ENCODE results near the gene AIG1. TPM values are rescaled to one million over a fixed set of nuclear protein-coding genes. Genes with fewer than 3 reads are reported as not detected.

AIG1 gene
- total RNA-seq, 1 donor from 2014 or later, result 31.3 TPM

GRCh38 chr6:143127941-143128680 is 67.4 kb downstream of the AIG1 start:
- Mint-ChIP-seq H3K9me3 (peaks cover 21% of the 10 kb centered on the region), H3K36me3 (peaks cover 25% of the 10 kb centered on the region), H3K27ac (no peak overlapping the region), H3K4me3 (no peak overlapping the region), H3K4me1 (no peaks in the 10 kb centered on the region), H3K27me3 (ENCODE audit: low read depth) (no peaks in the 10 kb centered on the region)
- no peak for DNase-seq (ENCODE audit: low spot score in 2 of 2, unreplicated experiment in 2 of 2)
- TF ChIP-seq, protein P1, sequence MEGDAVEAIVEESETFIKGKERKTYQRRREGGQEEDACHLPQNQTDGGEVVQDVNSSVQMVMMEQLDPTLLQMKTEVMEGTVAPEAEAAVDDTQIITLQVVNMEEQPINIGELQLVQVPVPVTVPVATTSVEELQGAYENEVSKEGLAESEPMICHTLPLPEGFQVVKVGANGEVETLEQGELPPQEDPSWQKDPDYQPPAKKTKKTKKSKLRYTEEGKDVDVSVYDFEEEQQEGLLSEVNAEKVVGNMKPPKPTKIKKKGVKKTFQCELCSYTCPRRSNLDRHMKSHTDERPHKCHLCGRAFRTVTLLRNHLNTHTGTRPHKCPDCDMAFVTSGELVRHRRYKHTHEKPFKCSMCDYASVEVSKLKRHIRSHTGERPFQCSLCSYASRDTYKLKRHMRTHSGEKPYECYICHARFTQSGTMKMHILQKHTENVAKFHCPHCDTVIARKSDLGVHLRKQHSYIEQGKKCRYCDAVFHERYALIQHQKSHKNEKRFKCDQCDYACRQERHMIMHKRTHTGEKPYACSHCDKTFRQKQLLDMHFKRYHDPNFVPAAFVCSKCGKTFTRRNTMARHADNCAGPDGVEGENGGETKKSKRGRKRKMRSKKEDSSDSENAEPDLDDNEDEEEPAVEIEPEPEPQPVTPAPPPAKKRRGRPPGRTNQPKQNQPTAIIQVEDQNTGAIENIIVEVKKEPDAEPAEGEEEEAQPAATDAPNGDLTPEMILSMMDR (IDR thresholded peaks at IDR 0.05; ENCODE audit: unreplicated experiment), result no peak

GRCh38 chr6:143128681-143129015 is 68.0 kb downstream of the AIG1 start:
- TF ChIP-seq, protein P1 (IDR thresholded peaks at IDR 0.05; ENCODE audit: unreplicated experiment), result no peak
- DNase-seq (ENCODE audit: low spot score in 2 of 2, unreplicated experiment in 2 of 2), result no peak
- Mint-ChIP-seq H3K36me3 (peaks cover 25% of the 10 kb centered on the region), H3K27me3 (ENCODE audit: low read depth) (no peaks in the 10 kb centered on the region), H3K4me3 (no peak overlapping the region), H3K9me3 (peaks cover 23% of the 10 kb centered on the region), H3K4me1 (no peaks in the 10 kb centered on the region), H3K27ac (no peak overlapping the region)

DNA sequence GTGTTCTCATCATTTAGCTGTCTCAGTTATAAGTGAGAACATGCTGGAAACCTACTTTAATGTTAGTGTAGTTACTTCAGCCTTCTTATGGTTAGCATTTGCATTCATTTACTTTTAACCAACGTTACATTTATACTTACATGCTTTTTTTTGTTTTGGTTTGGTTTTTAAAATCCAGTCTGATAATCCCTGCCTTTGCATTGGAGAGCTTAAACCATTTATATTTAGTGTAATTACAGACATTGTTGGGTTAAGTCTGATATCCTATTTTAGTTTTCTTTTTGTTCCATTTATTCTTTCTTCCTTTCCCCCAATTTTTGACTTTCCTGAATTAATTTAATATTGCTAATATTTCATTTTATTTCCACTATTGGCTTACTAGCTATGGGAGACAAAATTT is 70.2 kb downstream of the AIG1 start:
- no peak overlapping the region for H3K27ac Mint-ChIP-seq
- H3K4me1 Mint-ChIP-seq, result no peaks in the 10 kb centered on the region
- TF ChIP-seq, protein P1 (IDR thresholded peaks at IDR 0.05; ENCODE audit: unreplicated experiment), result no peak
- H3K27me3 Mint-ChIP-seq (ENCODE audit: low read depth), result no peaks in the 10 kb centered on the region
- H3K4me3 Mint-ChIP-seq, result no peak overlapping the region
- no peak for DNase-seq (ENCODE audit: low spot score in 2 of 2, unreplicated experiment in 2 of 2)
- H3K36me3 Mint-ChIP-seq, result peaks cover 25% of the 10 kb centered on the region
- peaks cover 23% of the 10 kb centered on the region for H3K9me3 Mint-ChIP-seq

GRCh38 chr6:143135325-143135724 is 74.6 kb downstream of the AIG1 start:
- no peaks in the 10 kb centered on the region for H3K4me1 Mint-ChIP-seq
- no peak overlapping the region for H3K27ac Mint-ChIP-seq
- no peak overlapping the region for H3K4me3 Mint-ChIP-seq
- no peak for DNase-seq (ENCODE audit: low spot score in 2 of 2, unreplicated experiment in 2 of 2)
- no peaks in the 10 kb centered on the region for H3K27me3 Mint-ChIP-seq (ENCODE audit: low read depth)
- peaks cover 23% of the 10 kb centered on the region for H3K9me3 Mint-ChIP-seq
- TF ChIP-seq, protein P1 (IDR thresholded peaks at IDR 0.05; ENCODE audit: unreplicated experiment), result no peak
- peaks cover 36% of the 10 kb centered on the region for H3K36me3 Mint-ChIP-seq

DNA sequence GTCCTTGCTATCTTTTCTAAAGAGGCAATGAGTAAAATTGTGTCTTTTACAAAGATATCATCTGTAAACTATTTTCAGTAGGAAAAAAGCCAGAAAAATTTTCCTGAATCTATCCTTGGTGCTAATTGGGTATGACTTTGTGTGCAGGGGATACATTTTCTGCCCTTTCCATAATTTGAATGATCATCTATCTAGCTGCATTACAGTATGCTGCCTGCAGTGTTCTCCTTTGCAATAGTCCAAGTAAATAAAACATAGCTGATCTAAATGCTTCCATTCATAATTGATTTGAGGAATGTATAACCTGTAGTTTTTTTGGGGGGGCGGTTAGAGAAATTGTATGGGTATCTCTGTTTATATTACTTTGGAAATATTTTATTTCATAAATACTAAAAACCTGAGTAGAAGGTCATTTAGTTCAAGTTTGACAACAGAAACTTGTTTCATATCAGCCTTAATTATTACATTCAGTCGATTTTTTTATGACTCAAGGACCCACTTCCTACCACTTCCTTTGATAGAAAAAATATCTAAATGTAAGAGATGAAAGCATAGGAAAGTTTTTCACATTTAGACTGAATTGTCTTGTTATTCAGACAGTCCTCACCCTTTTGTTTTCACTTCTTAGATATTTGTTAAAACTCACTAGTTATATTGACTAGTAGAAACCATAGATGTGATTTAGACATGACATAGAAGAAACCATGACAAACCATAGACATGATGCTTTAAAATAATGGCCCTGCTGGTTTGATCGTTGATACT is 75.3 kb downstream of the AIG1 start:
- Mint-ChIP-seq H3K36me3 (peaks cover 33% of the 10 kb centered on the region), H3K27me3 (ENCODE audit: low read depth) (no peaks in the 10 kb centered on the region), H3K27ac (no peak overlapping the region), H3K9me3 (peaks cover 20% of the 10 kb centered on the region), H3K4me1 (no peaks in the 10 kb centered on the region), H3K4me3 (no peak overlapping the region)
- TF ChIP-seq, protein P1 (IDR thresholded peaks at IDR 0.05; ENCODE audit: unreplicated experiment), result no peak
- DNase-seq (ENCODE audit: low spot score in 2 of 2, unreplicated experiment in 2 of 2), result no peak
